Muscle of back (tissue), 11 donors: ENCODE measurements around the gene GALNT10. TPM values are rescaled to one million over a fixed set of nuclear protein-coding genes. Genes with fewer than 3 reads are reported as not detected.

Source experiments
- DNase-seq, 3 donors: peaks; one replicate each; pipeline versions ENCODE4 v3.0.0 to v3.0.0-alpha.2; 2013
- polyA plus RNA-seq, 10 donors: library from polyadenylated mRNA; unstranded; fragments of 120-200 nt; gene quantifications; one replicate each; pipeline ENCODE4 v1.2.1, GENCODE V29; 2013; ENCODE audit not compliant: insufficient read length in 10 of 10

Gene GALNT10
- polyA plus RNA-seq, 10 donors, result 19.7 to 27.9 (median 23.3) TPM

DNA sequence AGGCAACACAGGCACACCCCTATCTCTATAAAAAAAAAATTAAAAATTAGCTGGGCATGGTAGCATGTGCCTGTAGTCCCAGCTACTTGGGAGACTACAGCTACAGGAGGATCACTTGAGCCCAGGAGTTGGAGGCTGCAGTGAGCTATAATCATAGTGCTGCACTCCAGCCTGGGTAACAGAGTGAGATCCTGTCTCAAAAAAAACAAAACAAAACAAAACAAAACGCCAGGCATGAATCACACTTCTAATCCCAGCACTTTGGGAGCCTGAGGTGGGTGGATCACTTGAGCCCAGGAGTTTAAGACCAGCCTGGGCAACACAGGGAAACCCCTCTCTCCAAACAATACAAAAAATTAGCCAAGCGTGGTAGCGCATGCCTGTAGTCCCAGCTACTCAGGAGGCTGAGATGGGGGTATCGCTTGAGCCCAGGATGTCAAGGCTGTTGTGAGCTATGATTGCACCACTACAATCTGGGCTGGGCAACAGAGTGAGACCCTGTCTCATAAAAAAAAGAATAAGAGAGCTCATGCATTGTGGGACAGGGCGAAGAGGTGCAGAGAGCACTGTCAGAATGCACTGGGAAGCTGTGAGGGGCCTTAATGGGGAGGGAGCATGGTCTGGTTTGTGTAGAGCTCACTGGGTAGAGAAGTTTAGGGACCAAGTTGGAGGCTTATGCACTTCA lies 246.9 kb downstream of the GALNT10 start:
- DNase-seq, result no peak

DNA sequence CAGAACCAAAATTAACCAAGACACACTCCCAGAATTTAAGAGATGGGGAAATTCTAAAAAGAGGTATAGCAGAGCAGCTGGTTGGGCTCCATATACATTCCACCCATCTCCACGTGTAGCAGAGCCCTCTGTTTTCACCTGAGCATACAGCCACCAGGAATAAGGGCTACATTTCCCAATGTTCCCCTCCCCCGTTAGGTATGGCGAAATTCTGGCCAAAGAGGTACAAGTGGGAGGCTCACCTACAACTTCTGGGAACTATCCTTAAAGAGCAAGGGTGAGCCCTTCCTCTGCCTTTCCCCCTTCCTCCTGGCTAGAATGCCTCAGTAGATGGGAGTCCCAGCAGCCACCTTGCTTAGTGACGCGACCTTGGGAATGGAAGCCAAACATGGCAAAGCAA lies 250.0 kb downstream of the GALNT10 start:
- no peak for DNase-seq

GRCh38 chr5:154442801-154443200 lies 252.3 kb downstream of the GALNT10 start:
- no peak for DNase-seq

DNA sequence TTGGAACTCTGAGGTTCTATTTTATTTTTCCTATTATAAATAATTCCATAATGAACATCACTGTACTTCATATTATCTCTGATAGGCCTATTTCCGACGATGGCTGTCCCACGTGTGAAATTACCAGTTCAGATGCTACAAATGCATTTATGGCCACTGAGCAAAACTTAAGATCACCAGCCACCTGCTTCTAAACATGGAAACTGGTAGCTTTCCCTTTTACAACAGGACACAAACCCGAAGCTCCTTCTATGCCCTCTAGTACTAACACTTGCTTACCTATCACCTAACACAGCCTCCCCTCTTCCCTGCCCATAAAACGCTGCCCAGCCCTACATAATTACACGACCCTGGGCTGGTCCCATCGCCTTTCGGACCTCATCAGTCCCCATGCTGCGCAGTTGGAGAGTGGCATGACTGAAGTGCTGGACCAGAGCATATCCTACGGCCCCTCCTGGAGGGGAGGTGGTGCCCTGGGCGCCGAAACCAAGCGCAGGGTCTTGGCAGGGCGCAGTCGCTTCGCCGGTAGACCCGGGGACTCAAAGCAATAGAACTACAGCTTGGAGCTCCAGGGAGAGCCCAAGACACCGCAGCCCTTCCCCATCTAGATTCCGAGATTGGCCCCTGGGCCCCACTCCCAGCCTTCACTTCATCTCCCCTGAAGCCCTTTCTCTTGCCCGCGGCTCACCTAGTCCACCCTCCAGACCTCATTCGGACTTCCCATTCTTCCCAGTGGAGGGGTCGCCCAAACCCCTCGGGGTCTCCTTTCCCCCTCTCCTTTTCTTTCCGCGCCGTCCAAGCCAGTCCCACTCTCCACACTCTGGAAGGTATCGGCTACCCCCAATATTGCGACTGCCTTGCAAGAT lies 254.3 kb downstream of the GALNT10 start:
- peak in 1 of 3 donors; percentile 32 for DNase-seq

DNA sequence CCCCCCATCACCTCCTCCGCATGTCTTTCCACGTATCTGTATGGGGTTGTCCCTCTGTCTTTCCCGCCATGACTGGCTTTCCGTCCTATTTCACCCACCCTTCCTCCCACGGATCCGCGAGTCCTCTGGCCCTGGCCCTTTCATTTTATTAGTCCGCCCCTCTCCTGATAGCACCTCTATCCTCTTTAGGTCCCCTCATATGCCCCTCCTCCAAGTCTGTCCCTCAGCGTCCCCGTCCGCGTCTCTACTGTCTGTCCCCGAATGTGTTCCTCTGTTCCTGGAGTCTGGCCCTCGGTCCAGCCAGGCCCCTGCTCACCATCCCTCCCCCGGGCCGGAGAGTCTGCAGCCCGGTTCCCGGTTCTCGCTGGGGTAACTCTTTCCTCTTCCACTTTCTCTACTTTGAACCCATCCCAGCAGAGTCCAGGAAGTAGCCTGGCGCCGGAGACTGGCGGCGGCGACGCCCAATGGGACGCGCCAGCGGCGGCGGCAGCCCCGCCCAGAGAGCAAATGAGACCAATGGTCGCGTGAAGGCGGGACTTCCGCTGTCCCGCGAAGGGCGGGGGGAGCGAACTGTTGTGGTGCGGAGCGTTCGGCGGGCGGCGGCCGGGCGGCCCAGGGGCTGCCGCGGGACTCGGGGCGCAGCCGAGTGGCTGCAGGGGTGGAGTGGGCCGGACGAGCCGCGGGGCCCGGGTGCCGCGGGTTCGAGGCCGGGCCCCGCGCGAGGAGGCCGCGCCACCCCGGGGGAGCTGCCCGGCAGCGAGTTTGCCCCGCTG lies 255.1 kb downstream of the GALNT10 start, which contains the start of gene SAP30L:
TSS of gene SAP30L (plus strand) at position 576 of the 773 bp plus-strand sequence. CDS start 608 bp downstream, outside the sequence.
- DNase-seq, result peak; percentile 95 to 98 (median 97)

DNA sequence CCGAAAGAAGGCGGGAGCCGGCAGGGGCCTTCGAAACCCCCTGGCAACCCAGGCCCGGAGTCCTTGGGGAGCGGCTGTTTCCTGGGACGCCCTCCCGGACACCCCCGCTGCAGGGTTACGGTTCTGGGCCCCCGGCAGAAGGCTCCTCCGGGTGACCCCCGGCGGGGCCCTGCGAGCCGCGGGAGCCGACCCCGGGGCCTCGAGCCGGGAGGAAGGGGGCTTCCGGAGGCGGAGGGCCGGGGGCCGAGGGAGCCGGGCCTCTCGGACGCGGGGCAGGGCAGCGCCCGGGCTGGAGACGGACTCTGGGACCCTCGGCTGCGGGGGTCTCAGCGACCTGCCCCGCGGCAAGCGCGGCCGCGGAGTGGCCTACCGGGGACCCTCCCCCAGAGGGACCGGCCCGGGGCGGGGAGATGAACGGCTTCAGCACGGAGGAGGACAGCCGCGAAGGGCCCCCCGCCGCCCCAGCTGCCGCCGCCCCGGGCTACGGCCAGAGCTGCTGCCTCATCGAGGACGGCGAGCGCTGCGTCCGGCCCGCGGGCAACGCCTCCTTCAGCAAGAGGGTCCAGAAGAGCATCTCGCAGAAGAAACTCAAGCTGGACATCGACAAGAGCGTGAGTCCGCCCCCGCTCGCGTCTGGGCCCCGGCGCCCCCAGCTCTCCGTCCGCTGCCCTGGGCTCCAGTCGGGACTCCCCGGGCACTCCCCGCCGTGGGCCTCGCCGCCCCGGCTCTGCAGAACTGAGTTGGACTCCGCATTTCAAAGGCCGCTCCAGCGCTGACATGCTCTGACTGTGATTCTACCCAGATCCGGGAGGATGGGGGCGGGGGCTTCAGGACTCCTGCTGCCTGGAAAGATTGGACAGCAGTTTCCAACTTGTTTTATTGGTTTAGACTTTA lies 255.9 kb downstream of the GALNT10 start:
- peak; percentile 50 to 92 (median 75) for DNase-seq

- no peak for DNase-seq
Observed at GRCh38 chr5:154447089-154447725, 256.7 kb downstream of the GALNT10 start.

DNA sequence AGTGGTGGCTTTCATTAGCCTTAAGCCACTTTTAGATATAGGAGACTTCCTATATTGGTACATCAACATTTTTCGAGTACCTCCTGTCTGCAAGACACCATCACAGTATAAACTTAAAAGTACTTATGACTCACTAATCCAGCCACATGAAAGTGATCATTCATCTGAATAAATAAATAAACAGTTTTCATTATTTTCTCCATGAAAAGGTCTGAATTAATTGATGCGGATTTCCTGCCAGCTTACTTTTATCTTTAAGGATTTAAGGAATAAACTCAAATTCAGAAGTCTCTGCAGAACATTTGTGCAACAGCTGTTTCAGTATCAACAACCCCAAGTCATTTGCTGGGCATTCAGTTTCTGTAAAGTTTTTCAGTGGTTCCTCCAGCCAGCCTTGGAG lies 259.3 kb downstream of the GALNT10 start:
- no peak for DNase-seq

GRCh38 chr5:154451957-154452356 lies 261.4 kb downstream of the GALNT10 start:
- no peak for DNase-seq

DNA sequence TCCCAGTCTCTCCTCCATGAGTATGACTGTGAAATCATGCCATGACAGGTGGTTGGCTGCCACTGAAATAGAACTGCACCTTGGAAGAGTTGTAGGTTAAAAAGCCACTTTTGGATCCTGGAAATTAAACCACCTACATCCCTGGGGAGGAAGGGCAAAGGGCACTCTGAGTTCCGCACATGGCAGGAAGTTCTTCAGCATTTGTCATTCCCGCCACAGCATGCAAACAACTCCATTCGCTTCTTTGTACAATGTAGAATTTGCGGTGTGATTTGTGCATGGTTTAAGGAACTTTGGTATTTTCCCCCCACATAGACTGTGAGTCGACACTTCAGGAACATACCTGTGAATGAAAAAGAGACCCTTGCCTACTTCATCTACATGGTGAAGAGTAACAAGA lies 265.1 kb downstream of the GALNT10 start:
- no peak for DNase-seq

DNA sequence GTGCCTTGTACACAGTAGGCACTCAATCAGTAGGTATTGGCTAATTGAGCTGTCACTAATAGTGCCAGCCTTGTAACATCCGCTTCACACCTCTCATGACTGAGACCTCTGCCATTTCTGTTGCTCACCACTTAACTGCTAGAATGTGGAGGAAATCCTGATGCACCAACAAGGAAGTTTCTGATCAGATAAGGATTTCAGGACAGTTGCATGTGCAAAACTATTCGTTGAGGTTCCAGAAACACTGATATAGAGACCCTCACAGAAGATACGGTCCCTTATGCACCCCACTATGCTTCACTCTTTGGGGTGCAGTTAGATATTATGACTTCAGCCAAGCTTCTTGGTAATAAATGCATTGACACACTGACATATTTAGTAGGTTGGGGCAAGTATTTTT lies 266.0 kb downstream of the GALNT10 start:
- DNase-seq, result no peak

GRCh38 chr5:154459015-154459414 lies 268.5 kb downstream of the GALNT10 start:
- no peak for DNase-seq

GRCh38 chr5:154460172-154460571 lies 269.6 kb downstream of the GALNT10 start:
- no peak for DNase-seq

DNA sequence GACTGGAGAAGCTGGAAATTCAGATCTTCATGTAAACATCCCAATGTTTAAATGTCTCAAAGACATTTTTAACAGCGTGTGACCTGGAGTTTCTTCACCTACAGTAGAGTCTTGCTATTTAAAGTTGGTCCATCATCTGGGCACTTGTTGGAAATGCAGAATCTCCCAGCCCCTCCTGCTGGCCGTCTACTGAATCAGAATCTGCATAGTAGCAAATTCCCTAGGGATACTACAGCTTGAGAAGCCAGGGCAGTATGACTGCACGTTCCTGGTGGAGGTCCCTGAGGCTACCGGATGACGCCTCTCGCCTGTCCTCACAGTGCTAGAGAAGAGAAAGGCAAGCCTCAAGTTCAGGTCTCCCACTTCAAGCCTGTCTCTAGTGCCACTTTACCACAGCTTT lies 271.0 kb downstream of the GALNT10 start:
- no peak for DNase-seq

- no peak for DNase-seq
Observed at GRCh38 chr5:154464438-154464837, 273.9 kb downstream of the GALNT10 start.

DNA sequence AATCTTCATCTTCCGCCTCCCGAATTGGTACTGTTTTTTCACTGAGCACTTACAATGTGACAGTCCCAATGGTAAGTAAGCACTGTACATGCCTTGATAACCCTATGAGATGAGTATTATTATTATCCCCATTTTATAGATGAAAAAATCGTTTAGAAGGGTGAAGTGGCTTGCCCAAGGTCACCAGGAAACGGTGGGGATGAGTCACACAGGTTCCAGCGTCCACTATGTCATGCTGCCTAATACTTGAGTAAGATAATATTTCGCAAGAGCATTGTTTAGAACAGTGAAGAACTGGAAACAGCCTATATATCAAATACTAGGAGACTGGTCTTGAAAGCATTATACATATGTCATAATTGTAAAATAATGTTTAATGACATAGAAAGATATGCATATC lies 274.6 kb downstream of the GALNT10 start:
- DNase-seq, result no peak

GRCh38 chr5:154466147-154466546 lies 275.6 kb downstream of the GALNT10 start:
- DNase-seq, result no peak

GRCh38 chr5:154466671-154467070 lies 276.1 kb downstream of the GALNT10 start:
- DNase-seq, result no peak

- DNase-seq, result peak; percentile 43 to 80 (median 71)
Observed at GRCh38 chr5:154467655-154468354, 277.3 kb downstream of the GALNT10 start.

GRCh38 chr5:154470137-154470536 lies 279.6 kb downstream of the GALNT10 start:
- DNase-seq, result no peak
